HL-60 (cell line): ENCODE results near the gene CCDC186.
A peak's percentile ranks its signal among the peaks of the same experiment; 100 is the strongest.

Source experiments
- DNase-seq, 2 experiments: peaks; one replicate each; pipeline ENCODE4 v3.0.0-alpha.2; 2010 to 2020; ENCODE audit warnings: low read depth in 1 of 2, low spot score in 1 of 2
- H3K27ac ChIP-seq: fragments of 250-450 bp; sonication (Bioruptor Pico); replicated peaks from 2 replicates; pipeline ENCODE4 v1.5.1; 2020; ENCODE audit warnings: mild to moderate bottlenecking, moderate library complexity
- H3K27me3 ChIP-seq: fragments of 250-450 bp; sonication (Bioruptor Pico); 2 replicates; pipeline ENCODE4 v1.5.1; 2021; ENCODE audit warnings: mild to moderate bottlenecking, moderate library complexity; ENCODE audit not compliant: insufficient read depth, poor library complexity, severe bottlenecking
- H3K4me3 ChIP-seq: replicated peaks from 2 replicates; pipeline ENCODE4 v1.5.1; 2011; ENCODE audit warnings: mild to moderate bottlenecking, control low read depth, low read length; ENCODE audit not compliant: insufficient read depth
- CTCF ChIP-seq: IDR thresholded peaks from one replicate; pipeline ENCODE4 v1.5.1; 2011; ENCODE audit warnings: low read length, control low read depth, inconsistent platforms; ENCODE audit not compliant: insufficient read depth
- GABPA ChIP-seq: IDR thresholded peaks from 2 replicates; pipeline ENCODE4 v1.6.1; 2012; ENCODE audit warnings: low read depth
- POLR2AphosphoS5 ChIP-seq: IDR thresholded peaks from 2 replicates; pipeline ENCODE4 v1.6.1; 2012; ENCODE audit warnings: low read depth
- SPI1 ChIP-seq: IDR thresholded peaks from 2 replicates; pipeline ENCODE4 v1.6.1; 2012; ENCODE audit warnings: low read depth, mild to moderate bottlenecking, borderline replicate concordance
- TF ChIP-seq, protein P1 (sequence below): IDR thresholded peaks from 2 replicates; pipeline ENCODE4 v1.6.1; 2012; ENCODE audit warnings: low read depth; ENCODE audit not compliant: insufficient replicate concordance

CCDC186 gene

GRCh38 chr10:114110174-114110972 is 63.6 kb downstream of the CCDC186 start:
- Histone ChIP-seq H3K27ac (no peak overlapping the region), H3K4me3 (no peak overlapping the region), H3K27me3 (no peaks in the 10 kb centered on the region)
- TF ChIP-seq, protein P1, sequence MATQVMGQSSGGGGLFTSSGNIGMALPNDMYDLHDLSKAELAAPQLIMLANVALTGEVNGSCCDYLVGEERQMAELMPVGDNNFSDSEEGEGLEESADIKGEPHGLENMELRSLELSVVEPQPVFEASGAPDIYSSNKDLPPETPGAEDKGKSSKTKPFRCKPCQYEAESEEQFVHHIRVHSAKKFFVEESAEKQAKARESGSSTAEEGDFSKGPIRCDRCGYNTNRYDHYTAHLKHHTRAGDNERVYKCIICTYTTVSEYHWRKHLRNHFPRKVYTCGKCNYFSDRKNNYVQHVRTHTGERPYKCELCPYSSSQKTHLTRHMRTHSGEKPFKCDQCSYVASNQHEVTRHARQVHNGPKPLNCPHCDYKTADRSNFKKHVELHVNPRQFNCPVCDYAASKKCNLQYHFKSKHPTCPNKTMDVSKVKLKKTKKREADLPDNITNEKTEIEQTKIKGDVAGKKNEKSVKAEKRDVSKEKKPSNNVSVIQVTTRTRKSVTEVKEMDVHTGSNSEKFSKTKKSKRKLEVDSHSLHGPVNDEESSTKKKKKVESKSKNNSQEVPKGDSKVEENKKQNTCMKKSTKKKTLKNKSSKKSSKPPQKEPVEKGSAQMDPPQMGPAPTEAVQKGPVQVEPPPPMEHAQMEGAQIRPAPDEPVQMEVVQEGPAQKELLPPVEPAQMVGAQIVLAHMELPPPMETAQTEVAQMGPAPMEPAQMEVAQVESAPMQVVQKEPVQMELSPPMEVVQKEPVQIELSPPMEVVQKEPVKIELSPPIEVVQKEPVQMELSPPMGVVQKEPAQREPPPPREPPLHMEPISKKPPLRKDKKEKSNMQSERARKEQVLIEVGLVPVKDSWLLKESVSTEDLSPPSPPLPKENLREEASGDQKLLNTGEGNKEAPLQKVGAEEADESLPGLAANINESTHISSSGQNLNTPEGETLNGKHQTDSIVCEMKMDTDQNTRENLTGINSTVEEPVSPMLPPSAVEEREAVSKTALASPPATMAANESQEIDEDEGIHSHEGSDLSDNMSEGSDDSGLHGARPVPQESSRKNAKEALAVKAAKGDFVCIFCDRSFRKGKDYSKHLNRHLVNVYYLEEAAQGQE = no peak
- TF ChIP-seq CTCF (no peak), GABPA (no peak), POLR2AphosphoS5 (no peak), SPI1 (no peak)
- DNase-seq = no peak

GRCh38 chr10:114103284-114103683 is 70.7 kb downstream of the CCDC186 start:
- peak in 1 of 2 experiments; percentile 28 for DNase-seq
- Histone ChIP-seq H3K4me3 (no peak overlapping the region), H3K27ac (no peak overlapping the region), H3K27me3 (peaks cover 17% of the 10 kb centered on the region)
- TF ChIP-seq CTCF (peak; percentile 13), SPI1 (no peak)

DNA sequence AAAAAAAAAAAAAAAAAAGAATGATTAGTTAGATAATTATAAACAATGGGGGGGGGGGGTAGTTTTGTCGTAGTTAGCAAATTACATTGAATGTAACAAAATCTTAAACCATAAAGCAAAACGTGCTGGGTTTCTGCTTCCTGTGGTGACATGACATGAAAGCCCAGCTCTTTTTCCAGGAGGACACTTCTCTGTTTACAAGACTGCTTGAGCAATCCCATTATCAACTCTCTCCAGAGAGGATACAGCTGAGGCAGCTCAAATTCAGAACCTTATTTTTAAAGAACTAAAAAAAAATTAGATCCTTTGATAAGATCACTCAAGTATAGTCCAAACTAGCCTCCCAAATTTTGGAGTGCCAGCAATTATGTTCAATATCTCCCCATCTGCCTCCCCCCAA is 71.7 kb downstream of the CCDC186 start:
- no peak overlapping the region for H3K27ac ChIP-seq

DNA sequence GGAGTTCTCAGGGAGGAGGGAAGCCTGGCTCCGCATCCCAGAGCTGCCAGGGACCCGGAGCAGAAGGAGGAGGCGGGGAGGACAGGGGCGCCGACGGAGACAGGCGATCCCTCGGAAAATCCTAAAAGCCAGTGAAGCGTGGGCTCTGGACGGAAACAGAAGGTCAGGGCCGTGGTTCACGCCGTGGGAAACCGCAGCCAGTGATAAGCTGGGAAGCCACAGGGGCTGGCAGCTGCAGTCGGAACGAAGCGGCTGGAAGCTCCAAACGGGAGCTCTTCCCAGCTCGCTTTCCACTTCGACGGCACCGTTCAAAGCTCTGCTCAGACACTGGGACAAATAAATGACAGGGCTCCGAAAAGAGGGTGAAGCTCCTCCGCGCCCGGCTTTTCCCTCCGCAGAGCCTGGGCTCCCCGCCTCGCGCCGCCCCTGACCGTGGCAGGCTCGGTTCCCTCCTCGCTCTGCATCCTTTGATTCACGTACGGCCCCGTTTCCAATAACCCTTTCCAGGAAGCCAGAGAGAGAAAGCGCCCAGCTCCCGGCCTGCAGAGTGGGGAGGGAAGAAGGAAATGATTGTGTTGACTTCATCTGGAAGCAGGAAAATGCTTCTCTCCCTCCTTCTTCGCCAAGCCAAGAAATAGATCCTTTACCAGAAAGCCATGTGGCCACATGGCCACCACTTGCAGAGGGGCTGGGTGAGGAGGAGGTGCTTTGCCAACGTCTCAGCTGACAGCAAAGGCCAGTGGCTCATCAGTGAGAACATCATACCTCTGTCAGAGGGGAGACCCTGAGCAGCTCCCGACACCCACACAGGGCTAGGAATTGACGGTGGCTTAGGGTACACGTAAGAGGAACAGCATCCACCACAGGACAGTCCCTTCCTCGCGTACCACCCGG is 72.9 kb downstream of the CCDC186 start:
- TF ChIP-seq, protein P1 = no peak
- TF ChIP-seq POLR2AphosphoS5 = peak; percentile 54; the same call in 1 of the 2 replicates
- TF ChIP-seq CTCF = no peak
- TF ChIP-seq GABPA = no peak
- no peak for TF ChIP-seq SPI1
- H3K4me3 ChIP-seq = peak overlapping the region; percentile 19
- H3K27ac ChIP-seq = no peak overlapping the region
- no peak for DNase-seq
- peaks cover 17% of the 10 kb centered on the region for H3K27me3 ChIP-seq

More for the DNA sequence above, 71.7 kb downstream of the CCDC186 start:
- TF ChIP-seq POLR2AphosphoS5 (no peak), SPI1 (peak; percentile 41; the same call in 1 of the 2 replicates)
- Histone ChIP-seq H3K27me3 (peaks cover 17% of the 10 kb centered on the region), H3K4me3 (no peak overlapping the region)
- peak in 1 of 2 experiments; percentile 48 for DNase-seq
